ENCODE measurements around the gene FLOT1.
A peak's percentile ranks its signal among the peaks of the same experiment; 100 is the strongest.

The FLOT1 gene

GRCh38 chr6:30742316-30743098, at the start of gene FLOT1:
Gene FLOT1, minus strand, starts transcription at chr6:30742687. Its CDS starts 498 bp downstream, at chr6:30742189.
- ChIA-PET POLR2A (interaction anchor here (0.6 to 2.4 kb wide), 11 partner anchors 10 to 343 kb away, joined by 3 to 8 read pairs (median 4); partner anchors contain the start of genes DHX16, MDC1, MRPS18B and TUBB), CTCF (no interaction called here)
- TF ChIP-seq FOXM1 (IDR thresholded peaks at IDR 0.05; ENCODE audit: borderline replicate concordance): no peak
- TF ChIP-seq SUZ12 (IDR thresholded peaks at IDR 0.05): no peak
- no peak for TF ChIP-seq ELF4 (IDR thresholded peaks at IDR 0.05)
- TF ChIP-seq HDGF (IDR thresholded peaks at IDR 0.05; ENCODE audit: borderline replicate concordance): no peak
- TF ChIP-seq NFRKB (IDR thresholded peaks at IDR 0.05): no peak
- no peak for TF ChIP-seq SP1 (IDR thresholded peaks at IDR 0.05)
- no peak for TF ChIP-seq TARDBP (IDR thresholded peaks at IDR 0.05)
- TF ChIP-seq LEF1 (IDR thresholded peaks at IDR 0.05; ENCODE audit: borderline replicate concordance): no peak
- no peak for TF ChIP-seq BHLHE40 (IDR thresholded peaks at IDR 0.05; ENCODE audit: borderline replicate concordance)
- no peak for TF ChIP-seq ZNF384 (IDR thresholded peaks at IDR 0.05)
- TF ChIP-seq PKNOX1 (IDR thresholded peaks at IDR 0.05): no peak
- no peak for TF ChIP-seq L3MBTL2 (conservative IDR thresholded peaks at IDR 0.05)
- TF ChIP-seq CTBP1 (IDR thresholded peaks at IDR 0.05; ENCODE audit: borderline replicate concordance): no peak
- no peak for TF ChIP-seq ARNT (IDR thresholded peaks at IDR 0.05)
- TF ChIP-seq FOXA1 (IDR thresholded peaks at IDR 0.05): no peak
- no peak for TF ChIP-seq FOXK2 (IDR thresholded peaks at IDR 0.05)
- peak; percentile 84 for DNase-seq (ENCODE audit: extremely low spot score)

GRCh38 chr6:30790724-30791383, 48.4 kb upstream of the FLOT1 start:
- POLR2A ChIA-PET: interaction anchor here (0.7 kb wide), 1 partner anchor 9 kb away, joined by 3 read pairs; no protein-coding TSS in a partner anchor
- CTCF ChIA-PET: no interaction called here
- no peak for DNase-seq (ENCODE audit: extremely low spot score)
- TF ChIP-seq SP1 (IDR thresholded peaks at IDR 0.05): no peak
- no peak for TF ChIP-seq LEF1 (IDR thresholded peaks at IDR 0.05; ENCODE audit: borderline replicate concordance)
- TF ChIP-seq L3MBTL2 (conservative IDR thresholded peaks at IDR 0.05): no peak
- TF ChIP-seq BHLHE40 (IDR thresholded peaks at IDR 0.05; ENCODE audit: borderline replicate concordance): no peak
- no peak for TF ChIP-seq FOXK2 (IDR thresholded peaks at IDR 0.05)
- TF ChIP-seq TARDBP (IDR thresholded peaks at IDR 0.05): no peak
- TF ChIP-seq PKNOX1 (IDR thresholded peaks at IDR 0.05): no peak
- TF ChIP-seq HDGF (IDR thresholded peaks at IDR 0.05; ENCODE audit: borderline replicate concordance): no peak
- TF ChIP-seq ZNF384 (IDR thresholded peaks at IDR 0.05): no peak
- no peak for TF ChIP-seq ARNT (IDR thresholded peaks at IDR 0.05)
- no peak for TF ChIP-seq NFRKB (IDR thresholded peaks at IDR 0.05)
- no peak for TF ChIP-seq FOXA1 (IDR thresholded peaks at IDR 0.05)
- TF ChIP-seq CTBP1 (IDR thresholded peaks at IDR 0.05; ENCODE audit: borderline replicate concordance): no peak
- TF ChIP-seq SUZ12 (IDR thresholded peaks at IDR 0.05): no peak

- TF ChIP-seq LEF1 (IDR thresholded peaks at IDR 0.05; ENCODE audit: borderline replicate concordance): no peak
- TF ChIP-seq FOXA1 (IDR thresholded peaks at IDR 0.05): no peak
- TF ChIP-seq ELF4 (IDR thresholded peaks at IDR 0.05): no peak
- TF ChIP-seq TARDBP (IDR thresholded peaks at IDR 0.05): no peak
- no peak for TF ChIP-seq ZNF384 (IDR thresholded peaks at IDR 0.05)
- no peak for TF ChIP-seq SUZ12 (IDR thresholded peaks at IDR 0.05)
- TF ChIP-seq SP1 (IDR thresholded peaks at IDR 0.05): no peak
- TF ChIP-seq CTBP1 (IDR thresholded peaks at IDR 0.05; ENCODE audit: borderline replicate concordance): no peak
- TF ChIP-seq FOXM1 (IDR thresholded peaks at IDR 0.05; ENCODE audit: borderline replicate concordance): no peak
- no peak for TF ChIP-seq FOXK2 (IDR thresholded peaks at IDR 0.05)
- TF ChIP-seq BHLHE40 (IDR thresholded peaks at IDR 0.05; ENCODE audit: borderline replicate concordance): no peak
- no peak for TF ChIP-seq ARNT (IDR thresholded peaks at IDR 0.05)
- no peak for TF ChIP-seq PKNOX1 (IDR thresholded peaks at IDR 0.05)
- TF ChIP-seq HDGF (IDR thresholded peaks at IDR 0.05; ENCODE audit: borderline replicate concordance): no peak
- TF ChIP-seq L3MBTL2 (conservative IDR thresholded peaks at IDR 0.05): no peak
- POLR2A ChIA-PET: no interaction called here
Measured at GRCh38 chr6:30789606-30790005, 47.1 kb upstream of the FLOT1 start.

GRCh38 chr6:30787954-30788353, 45.5 kb upstream of the FLOT1 start:
- no peak for DNase-seq (ENCODE audit: extremely low spot score)
- no peak for TF ChIP-seq TARDBP (IDR thresholded peaks at IDR 0.05)
- no peak for TF ChIP-seq FOXM1 (IDR thresholded peaks at IDR 0.05; ENCODE audit: borderline replicate concordance)
- no peak for TF ChIP-seq LEF1 (IDR thresholded peaks at IDR 0.05; ENCODE audit: borderline replicate concordance)
- no peak for TF ChIP-seq PKNOX1 (IDR thresholded peaks at IDR 0.05)
- TF ChIP-seq ZNF384 (IDR thresholded peaks at IDR 0.05): no peak
- TF ChIP-seq ELF4 (IDR thresholded peaks at IDR 0.05): no peak
- no peak for TF ChIP-seq CTBP1 (IDR thresholded peaks at IDR 0.05; ENCODE audit: borderline replicate concordance)
- TF ChIP-seq ARNT (IDR thresholded peaks at IDR 0.05): no peak
- TF ChIP-seq HDGF (IDR thresholded peaks at IDR 0.05; ENCODE audit: borderline replicate concordance): no peak
- no peak for TF ChIP-seq NFRKB (IDR thresholded peaks at IDR 0.05)
- TF ChIP-seq BHLHE40 (IDR thresholded peaks at IDR 0.05; ENCODE audit: borderline replicate concordance): no peak
- TF ChIP-seq FOXK2 (IDR thresholded peaks at IDR 0.05): no peak
- CTCF ChIA-PET: interaction anchor here (0.7 kb wide), 1 partner anchor 65 kb away, joined by 3 read pairs; no protein-coding TSS in a partner anchor
- POLR2A ChIA-PET: interaction anchor here (1.2 kb wide), 1 partner anchor 13 kb away, joined by 3 read pairs; no protein-coding TSS in a partner anchor

More at GRCh38 chr6:30789606-30790005, 47.1 kb upstream of the FLOT1 start:
- DNase-seq (ENCODE audit: extremely low spot score): no peak
- CTCF ChIA-PET: no interaction called here

Data from HEK293T (cell line).